ENCODE measurements around the gene ARID5B.

DNA sequence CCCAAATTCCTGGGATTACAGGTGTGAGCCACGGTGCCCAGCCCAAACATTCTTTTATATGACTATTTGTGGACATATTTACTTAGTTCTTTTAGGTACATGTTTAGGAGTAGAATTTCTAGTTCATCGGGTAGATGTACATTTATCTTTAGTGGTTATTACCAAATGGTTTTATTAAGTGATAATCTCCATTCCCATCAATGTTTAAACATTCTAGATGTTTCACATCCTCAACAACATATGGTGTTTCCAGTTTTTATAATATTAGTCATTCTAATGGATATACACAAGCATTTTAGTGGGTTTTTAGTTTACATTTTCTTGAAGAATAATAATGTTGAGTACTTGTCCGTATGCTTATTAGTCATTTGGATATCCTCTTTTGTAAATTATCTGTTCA is 235.4 kb downstream of the ARID5B start:
- TF ChIP-seq, protein P1, sequence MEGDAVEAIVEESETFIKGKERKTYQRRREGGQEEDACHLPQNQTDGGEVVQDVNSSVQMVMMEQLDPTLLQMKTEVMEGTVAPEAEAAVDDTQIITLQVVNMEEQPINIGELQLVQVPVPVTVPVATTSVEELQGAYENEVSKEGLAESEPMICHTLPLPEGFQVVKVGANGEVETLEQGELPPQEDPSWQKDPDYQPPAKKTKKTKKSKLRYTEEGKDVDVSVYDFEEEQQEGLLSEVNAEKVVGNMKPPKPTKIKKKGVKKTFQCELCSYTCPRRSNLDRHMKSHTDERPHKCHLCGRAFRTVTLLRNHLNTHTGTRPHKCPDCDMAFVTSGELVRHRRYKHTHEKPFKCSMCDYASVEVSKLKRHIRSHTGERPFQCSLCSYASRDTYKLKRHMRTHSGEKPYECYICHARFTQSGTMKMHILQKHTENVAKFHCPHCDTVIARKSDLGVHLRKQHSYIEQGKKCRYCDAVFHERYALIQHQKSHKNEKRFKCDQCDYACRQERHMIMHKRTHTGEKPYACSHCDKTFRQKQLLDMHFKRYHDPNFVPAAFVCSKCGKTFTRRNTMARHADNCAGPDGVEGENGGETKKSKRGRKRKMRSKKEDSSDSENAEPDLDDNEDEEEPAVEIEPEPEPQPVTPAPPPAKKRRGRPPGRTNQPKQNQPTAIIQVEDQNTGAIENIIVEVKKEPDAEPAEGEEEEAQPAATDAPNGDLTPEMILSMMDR (IDR thresholded peaks at IDR 0.05; ENCODE audit: extremely low read depth in 1 of 2, insufficient read depth in 1 of 2, low read depth in 1 of 2, low read length in 2 of 2), result no peak
- no peak for TF ChIP-seq JUN (IDR thresholded peaks at IDR 0.05; ENCODE audit: borderline replicate concordance, insufficient read depth, insufficient read length, low read depth)
- no peak for TF ChIP-seq POLR2A (IDR thresholded peaks at IDR 0.05; ENCODE audit: low read depth, low read length)
- no peak for TF ChIP-seq EZH2 (IDR thresholded peaks at IDR 0.05; ENCODE audit: borderline replicate concordance, low read depth, low read length, severe bottlenecking)

Data from endothelial cell of umbilical vein (primary cell).